Measurements from ENCODE around the gene SYDE2. TPM values are rescaled to one million over a fixed set of nuclear protein-coding genes. Genes with fewer than 3 reads are reported as not detected.

Gene SYDE2
- total RNA-seq, 1 donor from 2014 or later = 1.5 TPM

DNA sequence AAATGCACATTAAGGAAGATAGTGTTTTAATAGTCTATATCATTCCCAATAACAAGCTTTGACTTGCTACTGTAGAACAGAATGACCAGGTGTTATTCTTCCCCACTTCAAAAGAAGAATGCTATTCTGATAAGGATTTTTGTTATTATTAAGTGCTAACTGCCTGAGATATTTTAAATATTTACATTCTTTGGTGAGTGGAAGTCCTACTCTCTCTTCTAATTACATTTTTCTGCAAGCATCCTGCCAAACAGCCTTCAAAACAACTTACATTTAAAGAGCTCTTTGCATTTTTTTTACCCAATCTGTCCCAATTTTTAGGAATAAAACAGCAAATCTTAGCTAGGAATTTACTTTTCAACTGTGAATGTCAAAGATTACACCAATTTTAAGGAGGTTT is 23.5 kb upstream of the SYDE2 start:
- H3K4me1 Mint-ChIP-seq (ENCODE audit: low read depth, unreplicated experiment) = no peaks in the 10 kb centered on the region
- H3K27me3 Mint-ChIP-seq (ENCODE audit: unreplicated experiment) = peaks cover 5% of the 10 kb centered on the region
- H3K9me3 Mint-ChIP-seq (ENCODE audit: unreplicated experiment) = no peaks in the 10 kb centered on the region
- no peak overlapping the region for H3K4me3 Mint-ChIP-seq (ENCODE audit: unreplicated experiment)
- TF ChIP-seq, protein P1, sequence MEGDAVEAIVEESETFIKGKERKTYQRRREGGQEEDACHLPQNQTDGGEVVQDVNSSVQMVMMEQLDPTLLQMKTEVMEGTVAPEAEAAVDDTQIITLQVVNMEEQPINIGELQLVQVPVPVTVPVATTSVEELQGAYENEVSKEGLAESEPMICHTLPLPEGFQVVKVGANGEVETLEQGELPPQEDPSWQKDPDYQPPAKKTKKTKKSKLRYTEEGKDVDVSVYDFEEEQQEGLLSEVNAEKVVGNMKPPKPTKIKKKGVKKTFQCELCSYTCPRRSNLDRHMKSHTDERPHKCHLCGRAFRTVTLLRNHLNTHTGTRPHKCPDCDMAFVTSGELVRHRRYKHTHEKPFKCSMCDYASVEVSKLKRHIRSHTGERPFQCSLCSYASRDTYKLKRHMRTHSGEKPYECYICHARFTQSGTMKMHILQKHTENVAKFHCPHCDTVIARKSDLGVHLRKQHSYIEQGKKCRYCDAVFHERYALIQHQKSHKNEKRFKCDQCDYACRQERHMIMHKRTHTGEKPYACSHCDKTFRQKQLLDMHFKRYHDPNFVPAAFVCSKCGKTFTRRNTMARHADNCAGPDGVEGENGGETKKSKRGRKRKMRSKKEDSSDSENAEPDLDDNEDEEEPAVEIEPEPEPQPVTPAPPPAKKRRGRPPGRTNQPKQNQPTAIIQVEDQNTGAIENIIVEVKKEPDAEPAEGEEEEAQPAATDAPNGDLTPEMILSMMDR (IDR thresholded peaks at IDR 0.05; ENCODE audit: partially characterized antibody, unreplicated experiment) = no peak
- H3K27ac Mint-ChIP-seq (ENCODE audit: unreplicated experiment) = no peak overlapping the region
- no peaks in the 10 kb centered on the region for H3K36me3 Mint-ChIP-seq (ENCODE audit: unreplicated experiment)
- DNase-seq = no peak

DNA sequence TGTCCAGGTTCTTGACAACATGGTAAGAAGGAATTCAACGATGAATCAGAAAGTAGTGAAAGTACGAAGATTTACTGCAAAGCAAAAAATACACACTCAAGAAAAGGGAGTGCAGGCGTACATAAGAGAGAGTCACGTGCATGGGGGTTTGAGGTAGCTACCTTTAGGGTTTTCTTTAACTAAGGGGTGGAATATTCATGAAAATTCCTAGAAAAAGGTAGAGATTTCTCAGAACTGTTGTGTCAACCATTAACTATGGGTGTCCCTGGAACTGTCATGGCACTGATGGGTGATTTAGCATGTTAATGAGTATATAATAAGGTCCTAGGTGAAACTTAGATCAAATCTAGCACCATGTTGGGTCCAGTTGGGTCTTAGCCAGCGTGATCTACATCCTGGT is 22.5 kb upstream of the SYDE2 start:
- H3K27me3 Mint-ChIP-seq (ENCODE audit: unreplicated experiment) = peaks cover 5% of the 10 kb centered on the region
- TF ChIP-seq, protein P1 (IDR thresholded peaks at IDR 0.05; ENCODE audit: partially characterized antibody, unreplicated experiment) = no peak
- no peak overlapping the region for H3K4me3 Mint-ChIP-seq (ENCODE audit: unreplicated experiment)
- no peak overlapping the region for H3K27ac Mint-ChIP-seq (ENCODE audit: unreplicated experiment)
- H3K36me3 Mint-ChIP-seq (ENCODE audit: unreplicated experiment) = no peaks in the 10 kb centered on the region
- H3K9me3 Mint-ChIP-seq (ENCODE audit: unreplicated experiment) = no peaks in the 10 kb centered on the region
- no peaks in the 10 kb centered on the region for H3K4me1 Mint-ChIP-seq (ENCODE audit: low read depth, unreplicated experiment)
- DNase-seq = no peak

DNA sequence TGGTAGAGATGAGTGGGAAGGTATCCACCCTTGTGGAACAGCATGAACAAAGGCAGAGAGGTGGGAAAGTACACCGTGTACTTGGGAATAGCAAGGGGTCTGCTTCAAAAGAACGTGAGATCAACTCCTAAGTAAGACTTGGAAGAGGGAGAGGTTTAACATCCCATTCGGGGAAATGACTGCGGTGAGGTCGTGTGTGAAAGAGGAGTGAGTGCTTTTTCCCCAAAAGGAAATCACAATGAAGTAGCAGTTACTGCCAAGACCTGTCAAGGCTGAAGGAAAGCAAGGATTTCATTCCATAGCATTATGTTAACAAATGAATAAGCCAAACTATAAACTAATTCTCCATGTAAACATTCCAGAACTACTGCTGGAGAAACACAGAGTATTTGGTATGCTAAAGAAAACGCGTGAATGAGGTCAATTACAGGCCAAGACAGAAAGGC is 20.0 kb upstream of the SYDE2 start:
- TF ChIP-seq, protein P1 (IDR thresholded peaks at IDR 0.05; ENCODE audit: partially characterized antibody, unreplicated experiment) = no peak
- no peak for DNase-seq
- no peaks in the 10 kb centered on the region for H3K36me3 Mint-ChIP-seq (ENCODE audit: unreplicated experiment)
- no peaks in the 10 kb centered on the region for H3K4me1 Mint-ChIP-seq (ENCODE audit: low read depth, unreplicated experiment)
- no peak overlapping the region for H3K4me3 Mint-ChIP-seq (ENCODE audit: unreplicated experiment)
- no peak overlapping the region for H3K27ac Mint-ChIP-seq (ENCODE audit: unreplicated experiment)
- peaks cover 8% of the 10 kb centered on the region for H3K27me3 Mint-ChIP-seq (ENCODE audit: unreplicated experiment)
- H3K9me3 Mint-ChIP-seq (ENCODE audit: unreplicated experiment) = no peaks in the 10 kb centered on the region

DNA sequence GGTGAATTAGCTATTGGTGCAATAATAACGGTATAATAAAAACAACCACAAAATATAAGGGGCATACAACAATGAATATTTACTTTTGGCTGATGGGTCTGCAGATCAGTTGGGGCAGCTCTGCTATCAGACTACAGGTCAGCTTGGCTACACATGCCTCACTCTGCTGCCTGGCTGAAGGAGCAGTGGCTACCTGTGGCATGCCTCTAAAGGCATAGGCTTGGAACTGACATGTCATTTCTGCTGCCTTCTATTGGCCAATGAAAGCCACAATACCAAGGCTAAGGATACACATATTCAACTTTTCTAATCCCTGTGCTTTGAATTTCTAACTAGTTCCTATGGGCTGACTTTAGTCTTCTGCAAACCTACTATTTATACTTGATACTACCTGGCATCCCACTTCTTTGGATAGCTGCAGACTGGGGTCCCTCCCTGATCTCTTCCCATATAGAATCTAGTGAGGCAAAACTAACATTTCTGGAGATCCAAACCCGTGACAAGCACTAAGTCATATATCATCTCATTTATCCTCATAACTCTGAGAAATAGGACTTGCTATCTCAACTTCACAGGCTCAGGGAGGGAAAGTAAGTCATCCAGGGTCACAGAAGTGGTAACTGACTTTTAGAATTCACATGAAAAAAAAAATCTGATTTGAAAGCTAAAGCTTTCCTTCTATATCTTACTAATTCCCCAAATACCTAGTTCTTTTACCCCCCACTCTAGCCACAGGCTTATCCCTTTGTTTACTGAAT is 19.2 kb upstream of the SYDE2 start:
- H3K27me3 Mint-ChIP-seq (ENCODE audit: unreplicated experiment) = peaks cover 8% of the 10 kb centered on the region
- TF ChIP-seq, protein P1 (IDR thresholded peaks at IDR 0.05; ENCODE audit: partially characterized antibody, unreplicated experiment) = no peak
- H3K9me3 Mint-ChIP-seq (ENCODE audit: unreplicated experiment) = no peaks in the 10 kb centered on the region
- no peaks in the 10 kb centered on the region for H3K36me3 Mint-ChIP-seq (ENCODE audit: unreplicated experiment)
- no peak overlapping the region for H3K4me3 Mint-ChIP-seq (ENCODE audit: unreplicated experiment)
- no peak for DNase-seq
- H3K4me1 Mint-ChIP-seq (ENCODE audit: low read depth, unreplicated experiment) = no peaks in the 10 kb centered on the region
- H3K27ac Mint-ChIP-seq (ENCODE audit: unreplicated experiment) = no peak overlapping the region

DNA sequence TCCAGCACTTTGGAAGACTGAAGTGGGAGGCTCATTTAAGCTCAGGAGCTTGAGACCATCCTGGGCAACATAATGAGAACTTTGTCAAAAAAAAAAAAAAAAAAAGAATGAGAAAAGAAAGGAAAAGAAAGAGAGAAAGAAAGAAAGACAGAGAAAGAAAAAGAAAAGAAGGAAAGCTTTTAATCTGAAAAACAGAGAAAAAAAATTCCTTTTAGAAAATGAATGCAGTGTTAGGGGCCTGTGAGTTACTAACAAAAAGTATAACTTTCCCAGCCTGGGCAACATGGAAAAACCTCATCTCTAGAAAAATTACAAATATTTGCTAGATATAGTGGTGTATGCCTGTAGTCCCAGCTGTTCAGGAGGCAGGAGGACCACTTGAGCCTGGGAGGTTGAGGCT is 15.9 kb upstream of the SYDE2 start:
- no peaks in the 10 kb centered on the region for H3K36me3 Mint-ChIP-seq (ENCODE audit: unreplicated experiment)
- H3K4me3 Mint-ChIP-seq (ENCODE audit: unreplicated experiment) = no peak overlapping the region
- H3K27me3 Mint-ChIP-seq (ENCODE audit: unreplicated experiment) = peaks cover 5% of the 10 kb centered on the region
- H3K9me3 Mint-ChIP-seq (ENCODE audit: unreplicated experiment) = no peaks in the 10 kb centered on the region
- DNase-seq = no peak
- no peaks in the 10 kb centered on the region for H3K4me1 Mint-ChIP-seq (ENCODE audit: low read depth, unreplicated experiment)
- no peak overlapping the region for H3K27ac Mint-ChIP-seq (ENCODE audit: unreplicated experiment)
- TF ChIP-seq, protein P1 (IDR thresholded peaks at IDR 0.05; ENCODE audit: partially characterized antibody, unreplicated experiment) = no peak

Measured in glutamatergic neuron (in vitro differentiated cells).